AG04450 (cell line): Measurements from ENCODE around the gene MOB2. TPM values are rescaled to one million over a fixed set of nuclear protein-coding genes. Genes with fewer than 3 reads are reported as not detected.
"Not testable (repeated sequence)": the region's sequence is repeated elsewhere in the genome, so short reads cannot be mapped to it uniquely, and the experiment has no call there.

Source experiments
- CTCF ChIA-PET: fragments of 300-600, 350-600 bp; formaldehyde crosslinking; extraction: SDS; loops from one replicate; lab custom pipeline; 2022; ENCODE audit warnings: antibody characterized with exemption, inconsistent platforms; lab: Charles Lee
- POLR2A ChIA-PET: fragments of 350-600 bp; formaldehyde crosslinking; extraction: SDS; loops from one replicate; lab custom pipeline; 2021; ENCODE audit warnings: antibody characterized with exemption, inconsistent platforms; lab: Yijun Ruan, JAX
- DNase-seq: peaks from one replicate; pipeline ENCODE4 v3.0.0-alpha.2; 2011; ENCODE audit warnings: low read depth, low spot score
- H3K27ac ChIP-seq: one replicate; pipeline ENCODE4 v1.5.1; 2012; ENCODE audit warnings: low read depth, low read length, control low read depth
- H3K27me3 ChIP-seq: one replicate; pipeline ENCODE4 v1.6.0; 2012; ENCODE audit warnings: low read length; ENCODE audit not compliant: control insufficient read depth, insufficient read depth
- H3K4me3 ChIP-seq: 2 replicates; pipeline ENCODE4 v1.5.1; 2011; ENCODE audit warnings: mild to moderate bottlenecking, low read depth, low read length, control low read depth
- H3K9me3 ChIP-seq: 2 replicates; pipeline ENCODE4 v1.5.1; 2012; ENCODE audit warnings: low read length; ENCODE audit not compliant: control insufficient read depth, insufficient read depth
- CTCF ChIP-seq: IDR thresholded peaks from 2 replicates; pipeline ENCODE4 v1.5.1; 2011; ENCODE audit warnings: low read depth, low read length, control low read depth, inconsistent platforms
- polyA plus RNA-seq: library from polyadenylated mRNA; depleted of rRNA; stranded (reverse); fragments of >200 nt; gene quantifications from 2 replicates; pipeline ENCODE4 v1.2.3, GENCODE V29; 2011

The MOB2 gene
- polyA plus RNA-seq, 1 experiment = 19.9 TPM

GRCh38 chr11:1433977-1434640 is 52.5 kb downstream of the MOB2 start:
- Histone ChIP-seq H3K4me3 (no peak overlapping the region), H3K27me3 (no peaks in the 10 kb centered on the region), H3K27ac (no peak overlapping the region), H3K9me3 (peaks cover 2% of the 10 kb centered on the region; the same call in 1 of the 2 replicates)
- no peak for DNase-seq
- no peak for TF ChIP-seq CTCF
- CTCF ChIA-PET = interaction anchor here (0.8 kb wide), 1 partner anchor 229 kb away, joined by 3 read pairs; no protein-coding TSS in a partner anchor
- POLR2A ChIA-PET = no interaction called here

GRCh38 chr11:1433568-1433967 is 53.0 kb downstream of the MOB2 start:
- no peak for TF ChIP-seq CTCF
- no peak overlapping the region for H3K4me3 ChIP-seq
- H3K27ac ChIP-seq = no peak overlapping the region
- no peaks in the 10 kb centered on the region for H3K27me3 ChIP-seq
- no peak for DNase-seq
- peaks cover 8% of the 10 kb centered on the region for H3K9me3 ChIP-seq
- POLR2A ChIA-PET = no interaction called here
- CTCF ChIA-PET = interaction anchor here (0.8 kb wide), 1 partner anchor 229 kb away, joined by 3 read pairs; no protein-coding TSS in a partner anchor

GRCh38 chr11:1428762-1429316 is 57.7 kb downstream of the MOB2 start:
- H3K27ac ChIP-seq = no peak overlapping the region
- no peak for DNase-seq
- TF ChIP-seq CTCF = no peak
- CTCF ChIA-PET = no interaction called here
- no peak overlapping the region for H3K4me3 ChIP-seq
- POLR2A ChIA-PET = no interaction called here
- no peaks in the 10 kb centered on the region for H3K27me3 ChIP-seq
- H3K9me3 ChIP-seq = peaks cover 55% of the 10 kb centered on the region

- ChIA-PET CTCF (no interaction called here), POLR2A (no interaction called here)
- Histone ChIP-seq H3K9me3 (peaks cover 85% of the 10 kb centered on the region), H3K27me3 (no peaks in the 10 kb centered on the region), H3K4me3 (no peak overlapping the region), H3K27ac (no peak overlapping the region)
- TF ChIP-seq CTCF = no peak
- no peak for DNase-seq
Measured at GRCh38 chr11:1425439-1425838, 61.1 kb downstream of the MOB2 start.

GRCh38 chr11:1425006-1425405 is 61.6 kb downstream of the MOB2 start:
- ChIA-PET CTCF (no interaction called here), POLR2A (no interaction called here)
- Histone ChIP-seq H3K27ac (no peak overlapping the region), H3K4me3 (no peak overlapping the region), H3K27me3 (no peaks in the 10 kb centered on the region), H3K9me3 (peaks cover 90% of the 10 kb centered on the region)
- no peak for TF ChIP-seq CTCF
- no peak for DNase-seq

GRCh38 chr11:1423406-1423805 is 63.2 kb downstream of the MOB2 start:
- CTCF ChIA-PET = not testable (repeated sequence)

More at GRCh38 chr11:1423406-1423805, 63.2 kb downstream of the MOB2 start:
- H3K27ac ChIP-seq, POLR2A ChIA-PET, DNase-seq, H3K27me3 ChIP-seq, H3K4me3 ChIP-seq: not testable (repeated sequence)
- peaks cover 95% of the 10 kb centered on the region for H3K9me3 ChIP-seq
